SU-DHL-6 (cell line): ENCODE results near the gene KCNC4.

ENCODE experiments used
- H2AFZ ChIP-seq: fragments of 200-600 bp; sonication (generic); 2 replicates; pipeline ENCODE4 v1.6.1; 2014; ENCODE audit warnings: low read depth, mild to moderate bottlenecking, moderate library complexity, mixed read lengths, antibody characterized with exemption, low read length; ENCODE audit not compliant: severe bottlenecking
- H3F3A ChIP-seq: fragments of 200-600 bp; shearing (Covaris generic); 2 replicates; pipeline ENCODE4 v1.6.0; 2016; ENCODE audit warnings: antibody characterized with exemption, mild to moderate bottlenecking; ENCODE audit not compliant: insufficient read depth
- H3K27ac ChIP-seq: fragments of 200-600 bp; sonication (generic); 2 replicates; pipeline ENCODE4 v1.5.1; 2016; ENCODE audit warnings: low read depth, mild to moderate bottlenecking, low read length, moderate library complexity, mixed read lengths
- H3K27me3 ChIP-seq: fragments of 200-600 bp; sonication (generic), shearing (Covaris generic); 2 replicates; pipeline ENCODE4 v1.6.0; 2014; ENCODE audit warnings: mild to moderate bottlenecking, low read length
- H3K36me3 ChIP-seq: fragments of 200-600 bp; sonication (generic); 2 replicates; pipeline ENCODE4 v1.6.1; 2014; ENCODE audit warnings: mild to moderate bottlenecking, low read length, mixed read lengths
- H3K4me2 ChIP-seq: fragments of 300-600, 200-600 bp; shearing (Covaris generic), sonication (generic); 2 replicates; pipeline ENCODE4 v1.6.0; 2014; ENCODE audit warnings: low read length, low read depth, mild to moderate bottlenecking; ENCODE audit not compliant: poor library complexity, severe bottlenecking
- H3K4me3 ChIP-seq: fragments of 200-600 bp; sonication (generic); 2 replicates; pipeline ENCODE4 v1.5.1; 2014; ENCODE audit warnings: antibody characterized with exemption, low read length, mild to moderate bottlenecking, mixed read lengths; ENCODE audit not compliant: insufficient read depth, poor library complexity, severe bottlenecking
- H3K79me2 ChIP-seq: fragments of 200-600 bp; sonication (generic); 2 replicates; pipeline ENCODE4 v1.6.1; 2014; ENCODE audit warnings: mild to moderate bottlenecking, low read length, moderate library complexity; ENCODE audit not compliant: insufficient read depth
- H3K9ac ChIP-seq: fragments of 200-600 bp; sonication (generic); 2 replicates; pipeline ENCODE4 v1.7.0; 2014; ENCODE audit warnings: mild to moderate bottlenecking, low read length
- H3K9me2 ChIP-seq: fragments of 200-600 bp; sonication (generic); replicated peaks from 2 replicates; pipeline ENCODE4 v1.6.1; 2014; ENCODE audit warnings: low read length; ENCODE audit not compliant: insufficient read depth
- H3K9me3 ChIP-seq: fragments of 200-600 bp; sonication (generic); 2 replicates; pipeline ENCODE4 v1.6.1; 2014; ENCODE audit warnings: low read length, mixed read lengths; ENCODE audit not compliant: insufficient read depth
- H4K20me1 ChIP-seq: fragments of 200-600 bp; sonication (generic); 2 replicates; pipeline ENCODE4 v1.6.1; 2014; ENCODE audit warnings: low read depth, mild to moderate bottlenecking, antibody characterized with exemption, low read length, moderate library complexity, mixed read lengths
- CTCF ChIP-seq: fragments of 200-600 bp; sonication (generic); IDR thresholded peaks from one replicate; pipeline ENCODE4 v1.5.1; 2017; ENCODE audit warnings: antibody characterized with exemption, mild to moderate bottlenecking, low read length, moderate library complexity; ENCODE audit not compliant: insufficient read depth, poor library complexity, severe bottlenecking
- EZH2phosphoT487 ChIP-seq: fragments of 200-600 bp; sonication (generic), shearing (Covaris generic); conservative IDR thresholded peaks from 2 replicates; pipeline ENCODE4 v1.6.1; 2018; ENCODE audit warnings: mild to moderate bottlenecking, antibody characterized with exemption, low read length, moderate library complexity, mixed read lengths

Gene KCNC4

GRCh38 chr1:110248746-110249145 is 38.6 kb downstream of the KCNC4 start:
- H3K4me3 ChIP-seq = no peak overlapping the region
- H3K36me3 ChIP-seq = no peaks in the 10 kb centered on the region
- TF ChIP-seq EZH2phosphoT487 = no peak
- TF ChIP-seq CTCF = no peak
- H3K79me2 ChIP-seq = no peaks in the 10 kb centered on the region
- H3K4me2 ChIP-seq = no peak overlapping the region
- H4K20me1 ChIP-seq = no peaks in the 10 kb centered on the region
- H3K9me3 ChIP-seq = no peaks in the 10 kb centered on the region
- H3F3A ChIP-seq = peaks cover 4% of the 10 kb centered on the region; the same call in 1 of the 2 replicates
- no peaks in the 10 kb centered on the region for H3K27me3 ChIP-seq
- no peak overlapping the region for H3K9ac ChIP-seq
- no peak overlapping the region for H2AFZ ChIP-seq
- H3K27ac ChIP-seq = no peak overlapping the region
- no peaks in the 10 kb centered on the region for H3K9me2 ChIP-seq

DNA sequence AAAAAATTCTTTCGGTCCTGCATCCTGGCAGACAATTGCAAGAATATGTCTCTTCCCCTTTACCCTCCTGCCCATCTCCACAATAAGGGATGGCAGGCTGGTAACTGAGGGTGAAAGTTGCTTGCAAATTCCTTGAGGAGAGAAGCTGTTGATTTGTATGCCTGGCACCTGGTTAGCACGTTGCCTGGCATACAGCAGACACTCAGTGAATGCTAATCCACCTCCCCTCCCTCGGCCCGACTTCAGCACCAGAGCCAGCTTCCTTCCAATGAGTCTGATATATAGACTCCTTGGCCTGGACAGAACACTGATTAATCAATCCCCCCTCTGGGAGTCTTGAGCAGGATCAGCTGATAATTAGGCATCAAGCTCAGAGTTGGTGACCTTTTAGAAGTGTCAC is 39.1 kb downstream of the KCNC4 start:
- H3K4me3 ChIP-seq = no peak overlapping the region
- H3K79me2 ChIP-seq = no peaks in the 10 kb centered on the region
- no peaks in the 10 kb centered on the region for H3K36me3 ChIP-seq
- H4K20me1 ChIP-seq = no peaks in the 10 kb centered on the region
- H2AFZ ChIP-seq = no peak overlapping the region
- no peaks in the 10 kb centered on the region for H3K27me3 ChIP-seq
- H3K9ac ChIP-seq = no peak overlapping the region
- no peak overlapping the region for H3K27ac ChIP-seq
- H3F3A ChIP-seq = no peaks in the 10 kb centered on the region
- H3K9me3 ChIP-seq = no peaks in the 10 kb centered on the region
- no peak for TF ChIP-seq CTCF
- TF ChIP-seq EZH2phosphoT487 = no peak
- no peak overlapping the region for H3K4me2 ChIP-seq
- H3K9me2 ChIP-seq = no peaks in the 10 kb centered on the region

- no peaks in the 10 kb centered on the region for H3K9me2 ChIP-seq
- no peaks in the 10 kb centered on the region for H3F3A ChIP-seq
- no peak overlapping the region for H3K27ac ChIP-seq
- no peaks in the 10 kb centered on the region for H3K9me3 ChIP-seq
- no peak overlapping the region for H3K4me2 ChIP-seq
- TF ChIP-seq EZH2phosphoT487 (no peak), CTCF (no peak)
- no peaks in the 10 kb centered on the region for H3K36me3 ChIP-seq
- H3K9ac ChIP-seq = no peak overlapping the region
- no peaks in the 10 kb centered on the region for H3K79me2 ChIP-seq
- H4K20me1 ChIP-seq = no peaks in the 10 kb centered on the region
- no peak overlapping the region for H2AFZ ChIP-seq
- H3K4me3 ChIP-seq = no peak overlapping the region
- no peaks in the 10 kb centered on the region for H3K27me3 ChIP-seq
These were observed 39.9 kb downstream of the KCNC4 start for GRCh38 chr1:110250008-110250407.
